COR-L47 (cell line): Measurements from ENCODE around the gene PPP6R3.
"Not testable (repeated sequence)": the region's sequence is repeated elsewhere in the genome, so short reads cannot be mapped to it uniquely, and the experiment has no call there.

Experiments used
- DNase-seq: peaks from one replicate; lab custom pipeline; 2025; lab: John Stamatoyannopoulos, UW

PPP6R3 gene

GRCh38 chr11:68601147-68601546 is 140.6 kb downstream of the PPP6R3 start:
- DNase-seq = no peak

GRCh38 chr11:68609761-68610160 is 149.2 kb downstream of the PPP6R3 start:
- DNase-seq = no peak

DNA sequence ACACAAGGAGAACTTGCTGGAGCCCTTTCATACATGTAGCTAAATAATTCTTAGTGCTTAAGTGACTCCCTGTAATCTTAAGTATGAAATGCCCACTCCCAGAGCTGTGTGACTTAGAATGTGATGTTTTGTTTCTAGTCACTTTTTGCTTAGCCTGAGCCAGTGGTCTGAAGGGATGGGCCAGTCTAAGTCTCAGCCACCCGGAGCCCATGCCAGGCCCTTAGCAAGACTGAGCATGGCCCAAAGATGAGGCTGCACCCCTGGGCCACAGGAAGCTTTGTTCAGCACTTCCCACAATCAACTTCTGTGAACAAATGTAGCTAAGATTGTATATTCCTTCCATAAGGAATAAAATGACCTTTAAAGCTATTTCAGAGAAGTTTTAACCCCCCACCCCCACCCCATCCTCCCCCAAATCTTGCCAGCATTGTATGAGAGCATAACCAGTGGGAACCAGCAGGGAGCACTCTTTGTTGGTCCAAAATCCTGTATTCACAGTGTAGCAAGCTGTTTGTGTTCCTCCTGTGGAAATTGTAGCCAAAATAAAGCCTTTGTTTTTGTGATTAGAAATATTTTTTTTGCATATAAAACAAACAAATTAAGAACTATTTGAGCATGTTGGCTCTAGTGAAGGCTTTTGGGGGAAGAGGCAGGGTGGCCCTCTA is 150.0 kb downstream of the PPP6R3 start:
- DNase-seq = no peak

- DNase-seq = no peak
Measured at GRCh38 chr11:68615657-68616056, 155.1 kb downstream of the PPP6R3 start.

DNA sequence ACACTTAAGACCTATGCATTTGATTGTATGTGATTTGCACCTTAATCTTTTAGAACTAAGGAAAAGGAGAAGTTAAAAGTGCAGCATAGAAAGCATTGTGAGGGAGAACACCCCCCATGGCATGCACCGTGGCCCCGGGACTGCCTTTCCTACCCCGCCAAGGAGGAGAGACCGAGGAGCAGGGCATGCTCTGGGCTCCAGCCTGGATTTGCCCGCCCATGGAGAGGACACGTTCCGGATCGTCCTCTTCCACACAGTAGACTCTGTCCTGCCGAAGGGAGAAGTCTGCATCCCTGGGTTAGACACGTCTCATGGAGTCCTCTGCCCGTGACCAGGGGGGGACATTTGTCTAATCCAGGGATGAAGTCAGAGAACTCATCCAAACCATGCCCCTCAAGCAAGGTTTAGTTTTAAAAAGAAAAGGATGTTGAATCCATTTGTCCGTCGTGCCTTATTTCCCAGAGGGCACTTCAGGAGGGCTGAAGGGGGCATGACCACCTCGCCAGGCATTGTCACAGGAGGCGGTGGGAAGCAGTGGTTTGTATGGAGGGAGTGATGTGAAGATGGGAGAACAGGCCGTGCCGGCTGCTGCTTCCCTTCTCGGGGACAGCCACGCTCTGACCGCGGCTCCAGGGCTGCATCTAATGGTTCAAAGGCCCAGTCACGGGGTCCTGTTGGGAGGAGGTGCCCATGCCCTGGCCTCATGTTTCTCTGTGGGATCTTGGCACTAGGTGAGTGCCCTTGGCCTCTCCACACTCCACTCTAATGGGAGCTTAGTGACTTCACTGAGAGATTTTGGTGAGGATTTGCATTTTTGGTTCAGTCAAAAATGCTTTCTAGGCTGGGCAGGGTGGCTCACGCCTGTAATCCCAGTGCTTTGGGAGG is 157.6 kb downstream of the PPP6R3 start:
- no peak for DNase-seq

- DNase-seq = no peak
Measured at GRCh38 chr11:68621826-68622225, 161.3 kb downstream of the PPP6R3 start.

- not testable (repeated sequence) for DNase-seq
Measured at GRCh38 chr11:68623706-68624105, 163.2 kb downstream of the PPP6R3 start.

DNA sequence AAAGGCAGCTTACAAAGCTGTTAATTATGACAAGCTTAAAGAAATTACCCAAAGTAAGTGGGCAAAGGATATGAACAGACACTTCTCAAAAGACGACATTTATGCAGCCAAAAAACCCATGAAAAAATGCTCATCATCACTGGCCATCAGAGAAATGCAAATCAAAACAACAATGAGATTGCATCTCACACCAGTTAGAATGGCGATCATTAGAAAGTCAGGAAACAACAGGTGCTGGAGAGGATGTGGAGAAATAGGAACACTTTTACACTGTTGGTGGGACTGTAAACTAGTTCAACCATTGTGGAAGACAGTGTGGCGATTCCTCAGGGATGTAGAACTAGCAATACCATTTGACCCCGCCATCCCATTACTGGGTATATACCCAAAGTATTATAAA is 164.5 kb downstream of the PPP6R3 start:
- DNase-seq = not testable (repeated sequence)

GRCh38 chr11:68626236-68626635 is 165.7 kb downstream of the PPP6R3 start:
- not testable (repeated sequence) for DNase-seq

DNA sequence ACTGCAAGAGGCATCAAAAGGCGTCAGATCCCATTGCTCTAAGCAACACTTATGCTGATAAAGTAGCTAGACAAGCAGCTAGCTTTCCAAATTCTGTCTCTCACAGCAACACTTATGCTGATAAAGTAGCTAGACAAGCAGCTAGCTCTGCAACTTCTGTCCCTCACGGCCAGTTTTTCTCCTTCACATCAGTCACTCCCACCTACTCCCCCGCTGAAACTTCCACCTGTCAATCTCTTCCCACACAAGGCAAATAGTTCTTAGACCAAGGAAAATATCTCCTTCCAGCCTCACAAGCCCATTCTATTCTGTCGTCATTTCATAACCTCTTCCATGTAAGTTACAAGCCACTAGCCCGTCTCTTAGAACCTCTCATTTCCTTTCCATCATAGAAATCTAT is 168.3 kb downstream of the PPP6R3 start:
- not testable (repeated sequence) for DNase-seq

GRCh38 chr11:68632375-68632774 is 171.8 kb downstream of the PPP6R3 start:
- DNase-seq = not testable (repeated sequence)

- peak; percentile 67 for DNase-seq
Measured at GRCh38 chr11:68632802-68633201, 172.2 kb downstream of the PPP6R3 start.

DNA sequence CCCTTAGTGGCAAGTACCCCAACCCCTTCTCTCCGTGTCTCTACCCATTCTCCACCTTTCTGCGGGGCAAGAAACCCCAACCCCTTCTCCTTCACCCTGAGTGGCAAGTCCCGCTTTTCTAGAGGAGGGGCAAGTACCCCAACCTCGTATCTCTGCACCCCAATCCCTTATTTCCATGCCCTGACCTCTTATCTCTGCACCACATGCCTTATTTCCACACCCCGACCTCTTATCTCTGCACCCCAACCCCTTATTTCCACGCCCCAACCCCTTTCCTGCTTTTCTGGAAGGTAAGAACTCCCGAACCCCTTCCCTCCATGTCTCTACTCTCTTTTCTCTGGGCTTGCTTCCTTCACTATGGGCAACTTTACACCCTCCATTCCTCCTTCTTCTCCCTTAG is 174.1 kb downstream of the PPP6R3 start:
- DNase-seq = not testable (repeated sequence)

DNA sequence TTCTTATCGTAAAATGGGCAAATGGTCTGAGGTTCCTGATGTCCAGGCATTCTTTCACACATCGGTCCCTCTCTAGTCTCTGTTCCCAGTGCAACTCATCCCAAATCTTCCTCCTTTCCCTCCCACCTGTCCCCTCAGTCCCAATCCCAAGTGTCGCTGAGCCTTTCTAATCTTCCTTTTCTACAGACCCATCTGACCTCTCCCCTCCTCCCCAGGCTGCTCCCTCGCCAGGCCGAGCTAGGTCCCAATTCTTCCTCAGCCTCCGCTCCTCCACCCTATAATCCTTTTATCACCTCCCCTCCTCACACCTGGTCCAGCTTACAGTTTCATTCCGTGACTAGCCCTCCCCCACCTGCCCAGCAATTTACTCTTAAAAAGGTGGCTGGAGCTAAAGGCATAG is 174.6 kb downstream of the PPP6R3 start:
- not testable (repeated sequence) for DNase-seq

DNA sequence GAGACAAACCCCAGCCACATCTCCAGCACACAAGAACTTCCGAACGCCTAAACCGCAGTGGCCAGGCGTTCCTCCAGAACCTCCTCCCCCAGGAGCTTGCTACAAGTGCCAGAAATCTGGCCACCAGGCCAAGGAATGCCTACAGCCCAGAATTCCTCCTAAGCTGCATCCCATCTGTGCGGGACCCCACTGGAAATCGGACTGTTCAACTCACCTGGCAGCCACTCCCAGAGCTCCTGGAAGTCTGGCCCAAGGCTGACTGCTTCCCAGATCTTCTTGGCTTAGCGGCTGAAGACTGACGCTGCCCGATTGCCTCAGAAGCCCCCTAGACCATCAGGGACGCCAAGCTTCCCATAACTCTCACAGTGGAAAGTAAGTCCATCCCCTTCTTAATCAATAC is 175.3 kb downstream of the PPP6R3 start:
- not testable (repeated sequence) for DNase-seq

DNA sequence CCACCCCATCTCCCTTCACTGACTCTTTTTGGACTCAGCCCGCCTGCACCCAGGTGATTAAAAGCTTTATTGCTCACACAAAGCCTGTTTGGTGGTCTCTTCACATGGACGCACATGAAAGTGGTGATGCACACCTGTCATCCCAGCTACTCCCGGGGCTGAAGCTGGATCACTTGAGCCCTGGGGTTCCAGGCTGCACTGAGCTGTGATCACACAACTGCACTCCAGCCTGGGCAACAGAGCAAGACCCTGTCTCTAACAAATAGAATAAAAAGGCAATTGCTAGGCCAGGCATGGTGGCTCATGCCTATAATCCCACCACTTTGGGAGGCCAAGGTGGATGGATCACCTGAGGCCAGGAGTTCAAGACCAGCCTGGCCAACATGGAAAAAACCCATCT is 178.8 kb downstream of the PPP6R3 start:
- DNase-seq = not testable (repeated sequence)

- DNase-seq = no peak
Measured at GRCh38 chr11:68641880-68642279, 181.3 kb downstream of the PPP6R3 start.

- DNase-seq = no peak
Measured at GRCh38 chr11:68643585-68643984, 183.0 kb downstream of the PPP6R3 start.

DNA sequence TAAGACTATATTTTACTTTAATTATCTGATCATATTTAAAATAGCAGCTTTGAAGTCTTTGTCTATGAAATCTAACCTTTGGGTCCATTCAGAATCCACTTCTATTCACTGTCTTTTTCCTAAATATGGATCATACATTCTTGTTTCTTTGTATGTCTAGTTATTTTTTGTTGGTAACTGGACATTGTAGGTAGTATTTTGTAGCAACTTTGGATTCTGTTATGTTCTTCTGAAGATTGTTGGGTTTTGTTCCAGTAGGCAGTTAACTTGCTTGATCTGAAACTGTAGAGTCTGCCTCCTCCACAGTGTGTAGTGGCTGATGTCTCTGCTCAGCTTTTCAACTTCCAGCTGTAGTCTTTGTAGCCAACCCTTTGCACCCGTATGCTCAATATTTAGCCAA is 186.3 kb downstream of the PPP6R3 start:
- no peak for DNase-seq

- DNase-seq = no peak
Measured at GRCh38 chr11:68649851-68650555, 189.5 kb downstream of the PPP6R3 start.

- DNase-seq = no peak
Measured at GRCh38 chr11:68650801-68651200, 190.2 kb downstream of the PPP6R3 start.

DNA sequence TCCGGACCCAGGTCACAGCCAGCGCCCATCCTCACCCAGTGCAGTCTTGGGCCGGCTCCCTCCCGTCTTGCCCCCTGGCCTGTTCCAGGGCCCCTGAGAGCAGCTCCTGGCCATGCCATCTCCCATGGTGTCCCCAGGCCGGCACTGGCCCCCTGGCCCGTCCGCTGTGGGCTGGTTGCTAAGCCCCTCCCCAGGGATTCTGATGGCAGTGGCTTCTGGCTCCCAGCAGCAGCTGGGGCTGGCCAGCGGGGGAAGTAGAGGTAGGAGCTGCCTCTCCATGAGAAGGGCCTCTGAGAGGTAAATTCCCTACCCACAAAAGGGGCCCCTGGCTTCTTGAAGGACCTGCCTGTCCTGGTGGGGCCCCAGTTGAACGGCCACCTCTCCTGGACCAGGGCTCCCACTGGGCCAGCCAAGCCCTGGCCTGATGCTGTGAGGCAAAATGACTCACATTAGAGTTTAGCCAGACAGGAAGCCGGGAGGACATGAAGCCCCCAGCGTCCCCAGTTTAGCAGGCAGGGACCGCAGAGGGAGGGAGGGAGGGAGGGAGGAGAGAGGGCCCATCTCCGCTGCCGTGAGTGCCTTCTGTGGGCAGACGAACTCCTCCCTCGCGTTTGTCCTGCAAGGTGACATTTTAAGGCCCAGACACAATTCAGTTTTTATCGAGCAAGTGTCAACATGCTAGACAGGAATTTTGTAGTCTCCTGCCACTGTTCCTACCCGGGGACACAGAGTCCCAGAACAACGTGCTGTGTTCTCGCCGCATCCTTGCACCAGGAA is 190.8 kb downstream of the PPP6R3 start:
- DNase-seq = no peak
